ENCODE data around the gene LYRM7.
"Not testable (repeated sequence)": the region's sequence is repeated elsewhere in the genome, so short reads cannot be mapped to it uniquely, and the experiment has no call there.

The LYRM7 gene

GRCh38 chr5:131180407-131180806 lies 9.7 kb downstream of the LYRM7 start:
- DNase-seq (ENCODE audit: low spot score), result no peak

- DNase-seq (ENCODE audit: low spot score), result no peak
Measured at GRCh38 chr5:131182839-131183238, 12.1 kb downstream of the LYRM7 start.

GRCh38 chr5:131185523-131186104 lies 14.9 kb downstream of the LYRM7 start:
- DNase-seq (ENCODE audit: low spot score), result no peak

- no peak for DNase-seq (ENCODE audit: low spot score)
Measured at GRCh38 chr5:131186561-131187256, 16.0 kb downstream of the LYRM7 start.

GRCh38 chr5:131193106-131193505 lies 22.4 kb downstream of the LYRM7 start:
- DNase-seq (ENCODE audit: low spot score), result no peak

GRCh38 chr5:131193897-131194296 lies 23.2 kb downstream of the LYRM7 start:
- DNase-seq (ENCODE audit: low spot score), result not testable (repeated sequence)

GRCh38 chr5:131194725-131195124 lies 24.0 kb downstream of the LYRM7 start:
- DNase-seq (ENCODE audit: low spot score), result no peak

- DNase-seq (ENCODE audit: low spot score), result no peak
Measured at GRCh38 chr5:131195696-131196095, 25.0 kb downstream of the LYRM7 start.

GRCh38 chr5:131196331-131196730 lies 25.6 kb downstream of the LYRM7 start:
- no peak for DNase-seq (ENCODE audit: low spot score)

- DNase-seq (ENCODE audit: low spot score), result no peak
Measured at GRCh38 chr5:131198625-131199024, 27.9 kb downstream of the LYRM7 start.

GRCh38 chr5:131200560-131200959 lies 29.8 kb downstream of the LYRM7 start:
- no peak for DNase-seq (ENCODE audit: low spot score)

- no peak for DNase-seq (ENCODE audit: low spot score)
Measured at GRCh38 chr5:131204964-131205363, 34.2 kb downstream of the LYRM7 start.

- no peak for DNase-seq (ENCODE audit: low spot score)
Measured at GRCh38 chr5:131206061-131206460, 35.3 kb downstream of the LYRM7 start.

- no peak for DNase-seq (ENCODE audit: low spot score)
Measured at GRCh38 chr5:131206772-131207171, 36.0 kb downstream of the LYRM7 start.

- no peak for DNase-seq (ENCODE audit: low spot score)
Measured at GRCh38 chr5:131209175-131209505, 38.4 kb downstream of the LYRM7 start.

- no peak for DNase-seq (ENCODE audit: low spot score)
Measured at GRCh38 chr5:131209506-131210150, 38.9 kb downstream of the LYRM7 start.

- no peak for DNase-seq (ENCODE audit: low spot score)
Measured at GRCh38 chr5:131210151-131210510, 39.4 kb downstream of the LYRM7 start.

GRCh38 chr5:131211669-131212068 lies 40.9 kb downstream of the LYRM7 start:
- DNase-seq (ENCODE audit: low spot score), result no peak

GRCh38 chr5:131212471-131213021 lies 41.8 kb downstream of the LYRM7 start:
- no peak for DNase-seq (ENCODE audit: low spot score)

GRCh38 chr5:131214609-131215227 lies 44.0 kb downstream of the LYRM7 start:
- DNase-seq (ENCODE audit: low spot score), result no peak

- no peak for DNase-seq (ENCODE audit: low spot score)
Measured at GRCh38 chr5:131217791-131218190, 47.0 kb downstream of the LYRM7 start.

GRCh38 chr5:131218392-131218791 lies 47.6 kb downstream of the LYRM7 start:
- no peak for DNase-seq (ENCODE audit: low spot score)

GRCh38 chr5:131220566-131220965 lies 49.8 kb downstream of the LYRM7 start:
- DNase-seq (ENCODE audit: low spot score), result no peak

Data from putamen (tissue), 1 donor.